ENCODE data around the gene NFX1.
"Not testable (repeated sequence)": the region's sequence is repeated elsewhere in the genome, so short reads cannot be mapped to it uniquely, and the experiment has no call there.

Gene NFX1

DNA sequence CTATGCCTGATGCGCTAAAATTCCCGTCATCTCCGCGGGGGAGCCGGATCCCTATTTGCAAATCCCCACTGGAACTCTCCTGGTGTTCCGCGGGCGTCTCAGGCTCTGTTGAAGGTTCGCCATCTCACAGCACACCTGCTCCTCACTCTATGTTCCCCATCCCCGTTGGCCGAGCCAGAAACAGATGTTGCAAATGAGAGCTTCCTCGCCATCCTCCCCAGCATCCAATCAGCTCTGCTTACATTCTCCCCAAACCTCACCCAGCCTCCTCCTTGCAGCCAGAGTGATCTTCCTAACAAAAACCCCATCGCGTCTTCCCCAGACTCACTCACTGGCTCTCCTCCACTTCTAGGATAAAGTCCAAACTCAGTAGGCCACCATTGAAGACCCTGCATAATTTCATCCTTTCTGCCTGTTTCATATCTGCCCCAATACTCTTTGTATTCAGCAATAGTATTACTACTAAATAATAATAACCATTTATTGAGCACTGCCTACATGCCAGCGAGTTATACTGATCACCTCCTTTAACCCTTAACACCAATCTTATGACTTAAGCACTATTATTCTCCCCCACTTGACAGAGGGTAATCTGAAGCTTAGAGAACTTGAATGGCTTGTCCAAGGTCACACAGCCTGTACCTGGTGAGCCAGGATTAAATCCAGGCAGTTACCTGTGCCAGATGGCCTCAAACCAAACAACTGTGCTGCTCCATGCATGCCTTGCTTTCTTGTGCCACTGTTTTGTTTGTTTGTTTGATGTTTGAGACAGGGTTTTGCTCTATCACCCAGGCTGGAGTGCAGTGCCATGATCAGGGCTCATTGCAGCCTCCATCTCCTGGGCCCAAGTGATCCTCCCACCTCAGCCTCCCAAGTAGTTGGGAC, 98.0 kb downstream of the NFX1 start:
- DNase-seq (ENCODE audit: low read depth in 3 of 3): no peak

DNA sequence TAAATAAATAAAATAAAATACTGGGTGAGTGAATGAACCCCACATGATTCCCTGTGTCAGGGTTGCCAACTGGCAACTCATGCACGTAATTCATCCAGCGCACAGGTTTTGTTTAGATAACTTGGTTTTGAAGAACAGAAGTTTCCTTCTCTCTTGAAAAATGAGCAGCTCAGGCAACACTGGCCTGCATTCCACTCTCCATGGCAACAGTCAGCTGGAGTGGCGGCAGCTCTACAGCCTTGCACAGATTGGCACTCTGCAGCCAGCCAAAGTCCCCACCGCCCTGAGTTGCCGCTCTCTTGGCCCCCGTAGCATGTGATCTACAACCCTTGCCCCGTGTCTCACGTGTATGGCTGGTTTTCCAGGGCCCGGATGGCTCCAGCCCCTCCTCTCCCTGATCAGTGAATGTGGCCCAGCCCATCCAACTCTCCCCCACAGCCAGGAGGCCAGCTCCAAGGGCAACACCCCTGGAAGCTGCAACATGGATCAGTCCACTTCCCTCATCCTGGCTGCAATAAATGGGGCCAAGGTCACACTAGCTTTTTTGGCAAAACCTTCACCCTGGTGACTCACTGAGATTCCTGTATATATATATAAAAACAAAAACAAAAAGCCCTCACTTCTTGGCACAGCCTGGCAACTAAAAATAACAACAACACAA, 100.9 kb downstream of the NFX1 start:
- not testable (repeated sequence) for DNase-seq (ENCODE audit: low read depth in 3 of 3)

DNA sequence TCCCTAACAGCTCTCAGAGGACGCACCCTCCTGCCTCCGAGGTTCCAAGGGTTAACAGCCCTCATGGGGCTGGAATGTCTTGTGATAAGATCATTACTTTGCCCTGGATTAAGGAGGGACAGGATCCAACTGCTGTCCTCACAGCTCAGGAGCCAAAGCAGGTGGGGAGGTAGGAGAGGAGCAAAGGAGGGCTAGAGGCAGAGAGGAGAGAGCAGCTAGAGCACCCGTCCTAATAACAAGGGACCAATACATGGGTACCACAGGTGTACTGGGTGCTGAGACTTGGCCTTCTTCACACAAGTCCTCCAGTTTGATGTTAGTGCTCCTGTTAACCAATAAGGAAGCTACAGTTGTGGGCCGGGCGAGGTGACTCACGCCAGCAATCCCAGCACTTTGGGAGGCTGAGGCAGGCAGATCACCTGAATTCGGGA, 102.3 kb downstream of the NFX1 start:
- not testable (repeated sequence) for DNase-seq (ENCODE audit: low read depth in 3 of 3)

DNA sequence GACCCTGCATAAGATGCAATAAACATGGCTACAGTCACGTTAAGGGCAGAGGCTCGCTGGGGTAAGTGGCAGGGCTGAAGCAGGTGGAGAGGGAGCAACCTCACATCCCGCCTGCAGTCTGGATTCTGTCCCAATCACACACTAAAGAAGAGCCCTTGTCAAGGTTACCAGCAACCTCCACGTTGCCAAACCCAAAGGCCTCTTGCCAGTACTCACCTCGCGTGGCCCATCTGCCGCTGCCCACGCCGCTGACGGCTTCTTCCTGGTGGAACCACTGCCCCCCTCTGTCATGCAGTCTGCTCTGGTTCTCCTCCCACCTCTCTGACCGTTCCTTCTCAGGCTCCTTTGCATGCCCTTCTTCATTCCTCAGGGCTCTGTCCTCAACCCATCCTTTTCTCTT, 103.3 kb downstream of the NFX1 start:
- no peak for DNase-seq (ENCODE audit: low read depth in 3 of 3)

DNA sequence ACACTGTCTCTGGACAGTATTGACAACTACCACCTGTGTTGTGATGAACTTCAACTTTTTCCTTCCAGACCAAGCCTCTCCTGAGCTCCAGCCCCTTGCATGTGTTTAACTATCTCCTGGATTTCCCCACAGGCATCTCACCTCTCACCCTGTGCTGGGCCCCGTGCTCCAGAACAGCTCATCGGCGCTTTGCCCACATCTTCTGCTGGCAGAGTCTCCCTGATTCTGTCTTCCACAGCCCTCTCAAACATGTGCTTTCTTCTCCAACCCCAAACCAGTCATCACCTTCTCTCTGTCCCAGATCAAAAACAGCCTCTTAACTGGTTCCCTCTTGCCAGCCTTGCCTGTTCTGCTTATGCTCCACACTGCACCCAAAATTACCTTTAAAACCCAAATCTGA, 103.7 kb downstream of the NFX1 start:
- DNase-seq (ENCODE audit: low read depth in 3 of 3): not testable (repeated sequence)

DNA sequence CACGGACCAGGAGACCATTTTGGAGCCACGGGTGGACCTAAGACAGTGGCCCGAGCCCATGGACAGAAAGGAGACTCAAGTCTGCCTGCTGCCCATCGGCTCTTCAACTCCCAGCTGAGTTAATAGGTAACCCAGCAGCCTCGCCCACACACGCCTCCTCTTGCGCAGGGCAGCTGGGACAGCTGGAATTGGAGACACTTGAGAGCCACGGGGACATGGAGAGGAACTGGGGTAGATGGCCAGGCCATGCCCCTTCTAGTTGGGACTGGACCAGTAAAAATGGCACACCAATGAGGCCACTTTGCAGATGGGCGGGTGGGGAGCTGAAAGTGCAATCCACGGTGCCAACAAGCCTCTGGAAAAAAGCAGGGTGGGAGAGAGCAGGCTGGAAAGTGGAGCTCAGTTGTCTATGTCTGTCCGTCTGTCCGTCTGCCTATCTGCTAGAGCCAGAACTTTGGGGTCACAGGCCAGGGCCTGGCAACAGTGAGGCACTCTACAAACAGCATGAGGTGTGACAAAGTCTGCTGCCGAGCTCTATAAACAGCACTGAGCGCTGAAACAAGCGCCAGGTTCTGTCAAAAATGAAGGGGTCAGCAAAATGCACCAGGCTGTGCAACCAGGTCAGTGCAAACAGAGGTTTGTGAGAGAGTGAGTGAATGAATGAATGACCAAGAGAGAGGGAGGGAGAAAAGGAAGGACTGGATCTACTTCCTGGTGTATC, 105.0 kb downstream of the NFX1 start:
- not testable (repeated sequence) for DNase-seq (ENCODE audit: low read depth in 3 of 3)

DNA sequence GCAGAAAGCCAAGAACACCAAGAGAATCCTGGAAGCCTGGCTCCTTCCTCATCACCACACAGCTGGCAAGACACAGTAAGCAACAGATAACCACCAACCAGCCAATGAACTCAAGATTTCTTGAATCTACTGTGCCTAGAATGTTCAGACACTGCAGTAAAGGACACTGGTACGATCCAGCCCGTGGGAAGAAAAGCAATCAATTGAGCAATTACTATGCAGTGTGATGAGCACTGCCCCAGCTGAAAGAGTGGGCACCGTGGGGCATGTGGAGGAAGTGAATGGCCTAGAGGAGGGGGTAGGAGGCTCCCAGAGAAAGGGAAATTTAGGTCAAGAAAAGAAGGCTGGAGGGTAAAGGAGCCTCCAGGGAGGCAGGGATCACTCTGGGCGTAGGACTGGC, 107.5 kb downstream of the NFX1 start:
- DNase-seq (ENCODE audit: low read depth in 3 of 3): not testable (repeated sequence)

DNA sequence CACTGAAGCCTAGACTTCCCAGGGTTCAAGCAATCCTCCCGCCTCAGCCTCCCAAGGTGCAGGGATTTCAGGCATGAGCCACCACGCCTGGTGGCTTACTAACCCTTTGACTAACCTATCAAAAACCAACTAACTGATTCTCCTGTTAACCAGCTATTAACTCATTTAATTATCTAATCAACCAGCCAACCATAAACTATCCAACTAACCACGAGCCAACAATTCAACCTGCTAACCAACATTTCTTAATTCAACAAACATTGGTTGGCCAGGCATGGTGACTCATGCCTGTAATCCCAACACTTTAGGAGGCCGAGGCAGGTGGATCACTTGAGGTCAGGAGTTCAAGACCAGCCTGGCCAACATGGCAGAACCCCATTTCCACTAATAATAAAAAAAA, 108.7 kb downstream of the NFX1 start:
- DNase-seq (ENCODE audit: low read depth in 3 of 3): not testable (repeated sequence)

DNA sequence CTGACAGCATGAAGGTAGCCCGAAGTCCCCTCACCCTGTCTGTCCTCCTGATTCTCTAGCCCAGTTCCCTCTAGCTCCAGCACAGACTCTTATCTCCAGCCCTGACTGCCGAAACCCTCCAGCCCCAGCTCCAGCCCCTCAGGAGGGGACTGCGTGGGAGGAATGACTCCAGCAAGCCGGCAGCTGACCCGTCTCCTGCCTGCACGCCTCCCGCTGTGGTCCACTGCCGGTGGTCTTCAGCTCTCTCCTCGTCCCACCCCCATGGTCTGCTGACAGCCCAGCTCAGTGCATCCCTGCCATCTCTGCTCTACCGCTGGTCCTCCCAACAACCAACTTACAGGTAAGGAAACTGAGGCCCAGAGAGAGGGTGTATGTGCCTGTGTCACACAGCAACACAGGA, 111.5 kb downstream of the NFX1 start:
- not testable (repeated sequence) for DNase-seq (ENCODE audit: low read depth in 3 of 3)

DNA sequence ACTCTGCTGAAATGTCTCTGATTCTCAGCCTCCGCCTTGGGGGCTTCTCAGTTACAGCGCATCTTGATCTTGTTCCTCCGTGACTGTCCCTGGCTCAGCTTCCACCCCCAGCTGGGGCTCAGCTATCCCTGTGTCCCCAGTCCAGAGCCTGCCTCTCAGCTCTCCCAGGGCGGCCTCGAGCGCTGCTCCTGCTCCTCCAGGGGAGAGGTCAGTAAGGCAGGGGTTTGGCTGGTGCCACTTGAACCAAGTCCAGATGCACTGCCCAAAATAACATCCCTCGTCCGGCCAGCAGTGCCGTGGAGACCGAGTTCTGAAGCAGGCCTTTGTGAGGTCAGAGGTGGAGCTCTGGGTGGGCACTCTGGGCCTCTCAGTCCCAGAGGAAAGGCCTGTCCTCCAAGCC, 112.1 kb downstream of the NFX1 start, which contains the start of gene AQP7:
AQP7 (minus strand) TSS at position 198 of the 400 bp plus-strand sequence. CDS start 1,306 bp downstream, outside the sequence.
- DNase-seq (ENCODE audit: low read depth in 3 of 3): not testable (repeated sequence)

DNA sequence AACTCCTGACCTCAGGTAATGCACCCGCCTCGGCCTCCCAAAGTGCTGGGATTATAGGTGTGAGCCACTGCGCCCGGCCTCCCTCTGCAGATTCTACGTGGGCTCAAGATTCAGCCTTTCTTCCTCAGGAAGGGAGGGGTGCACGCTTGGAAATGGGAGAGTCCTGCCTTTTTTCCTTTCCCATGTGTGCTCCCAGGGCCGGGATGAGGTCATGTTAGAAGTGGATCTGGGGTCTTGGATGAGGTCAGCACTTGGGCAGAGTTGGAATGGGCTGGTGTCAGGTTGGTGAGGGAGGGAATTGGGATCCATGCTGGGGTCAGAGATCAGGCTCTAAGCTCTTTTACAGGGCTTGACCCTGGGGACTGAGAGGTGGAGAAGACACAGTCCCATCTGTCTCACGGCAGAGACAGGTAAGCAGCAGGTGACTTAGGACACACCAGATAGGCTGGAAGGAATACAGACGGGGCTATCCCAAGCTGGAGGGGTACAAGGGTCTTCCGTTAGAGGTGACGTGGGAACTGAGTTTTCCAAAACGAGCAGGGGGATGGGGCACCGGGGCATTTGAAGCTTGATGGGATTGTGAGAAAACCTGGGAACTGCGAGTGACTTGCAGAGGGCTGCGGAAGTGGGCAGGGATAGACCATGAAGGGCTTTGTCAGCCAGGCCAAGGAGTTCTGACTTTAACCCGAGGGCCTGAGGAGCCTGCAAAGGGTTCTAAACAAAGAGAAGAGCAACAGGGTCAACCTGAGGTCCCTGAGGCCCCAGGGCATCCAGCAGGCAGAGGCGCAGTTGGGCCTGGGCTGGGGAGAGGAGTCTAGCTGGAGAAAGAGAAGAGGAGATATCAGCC, 113.8 kb downstream of the NFX1 start:
- no peak for DNase-seq (ENCODE audit: low read depth in 3 of 3)

DNA sequence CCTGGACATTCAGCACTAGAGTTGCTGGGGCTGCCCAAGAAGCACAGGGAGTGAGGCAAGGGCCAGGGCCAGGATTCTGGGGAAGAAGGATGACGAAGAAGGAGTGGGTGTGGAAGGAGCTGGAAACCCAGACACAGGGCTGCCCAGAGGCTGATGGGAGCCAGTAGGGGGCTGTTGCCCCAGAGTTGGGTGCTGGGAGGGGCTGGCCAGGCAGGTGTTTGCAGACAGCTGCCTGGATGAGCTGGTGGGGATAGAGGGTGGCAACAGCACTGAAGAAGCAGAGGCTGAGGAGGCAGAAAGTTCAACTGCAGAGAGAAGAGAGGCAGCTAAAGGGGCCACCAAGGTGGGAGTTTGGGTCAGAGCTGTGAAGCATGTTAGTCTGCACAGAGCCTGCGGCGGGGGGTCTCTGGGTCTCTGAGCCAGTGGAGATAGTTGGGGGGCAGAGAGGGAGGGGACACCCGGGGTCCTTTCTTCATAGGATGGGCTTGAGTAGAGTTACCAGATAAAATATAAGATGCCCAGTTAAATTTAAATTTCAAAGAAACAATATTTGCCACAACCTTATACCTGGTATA, 114.6 kb downstream of the NFX1 start:
- no peak for DNase-seq (ENCODE audit: low read depth in 3 of 3)

DNA sequence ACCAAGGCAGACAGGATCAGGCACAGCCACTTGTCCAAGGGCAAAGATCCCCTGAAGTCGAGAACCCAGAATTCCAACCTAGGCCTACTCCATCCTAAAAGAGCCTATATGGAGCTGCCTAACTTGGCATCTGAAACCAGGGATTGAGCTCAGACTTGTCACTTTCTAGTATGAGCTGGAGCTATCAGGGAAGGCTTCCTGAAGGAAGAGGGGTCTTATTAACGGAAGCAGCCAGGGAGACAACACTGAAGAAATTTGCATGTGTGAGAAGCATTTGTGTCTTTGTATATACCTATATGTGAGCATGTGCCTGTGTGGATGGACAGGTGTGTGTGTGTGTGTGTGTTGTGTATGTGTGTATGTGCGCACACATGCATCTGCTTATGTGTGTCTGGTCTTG, 116.7 kb downstream of the NFX1 start:
- DNase-seq (ENCODE audit: low read depth in 3 of 3): no peak

DNA sequence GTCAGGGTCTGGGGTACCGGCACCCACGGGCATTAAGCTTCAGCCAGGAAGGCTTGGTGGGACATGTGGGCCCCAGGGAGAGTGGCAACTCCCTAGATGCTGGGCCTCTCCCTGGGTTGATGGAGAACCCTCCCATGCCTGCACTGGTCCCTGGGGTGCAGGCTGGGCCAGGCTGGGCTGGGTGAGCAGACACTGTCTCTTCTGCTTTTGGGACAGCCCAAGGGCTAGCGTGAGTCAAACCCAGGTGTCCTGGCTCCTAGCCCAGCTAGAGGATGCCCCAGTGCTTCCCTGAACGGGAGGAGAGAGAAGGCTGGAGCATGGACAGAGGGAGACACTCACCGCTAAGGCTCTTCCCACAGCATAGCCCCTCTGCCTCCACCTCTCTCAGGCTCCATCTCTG, 117.8 kb downstream of the NFX1 start:
- DNase-seq (ENCODE audit: low read depth in 3 of 3): no peak

DNA sequence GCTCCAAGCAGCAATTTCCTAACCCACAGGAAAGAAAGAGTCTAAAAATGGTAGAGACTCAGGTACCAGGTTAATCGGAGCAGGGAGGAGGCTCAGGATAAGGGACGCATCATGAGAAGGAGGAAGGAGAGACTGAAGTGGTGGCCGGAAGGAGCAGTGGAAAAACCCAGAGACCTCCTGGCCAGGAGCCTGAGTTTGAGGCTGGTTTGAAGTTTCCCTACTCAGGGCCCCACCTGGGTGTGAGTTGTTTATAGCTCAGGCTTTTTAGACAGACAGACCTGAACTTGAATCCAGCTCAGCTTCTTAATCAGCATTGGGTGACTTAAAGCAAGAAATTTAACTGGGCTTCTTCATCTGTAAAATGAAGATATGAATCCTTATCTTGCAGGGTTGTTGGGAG, 124.0 kb downstream of the NFX1 start:
- no peak for DNase-seq (ENCODE audit: low read depth in 3 of 3)

DNA sequence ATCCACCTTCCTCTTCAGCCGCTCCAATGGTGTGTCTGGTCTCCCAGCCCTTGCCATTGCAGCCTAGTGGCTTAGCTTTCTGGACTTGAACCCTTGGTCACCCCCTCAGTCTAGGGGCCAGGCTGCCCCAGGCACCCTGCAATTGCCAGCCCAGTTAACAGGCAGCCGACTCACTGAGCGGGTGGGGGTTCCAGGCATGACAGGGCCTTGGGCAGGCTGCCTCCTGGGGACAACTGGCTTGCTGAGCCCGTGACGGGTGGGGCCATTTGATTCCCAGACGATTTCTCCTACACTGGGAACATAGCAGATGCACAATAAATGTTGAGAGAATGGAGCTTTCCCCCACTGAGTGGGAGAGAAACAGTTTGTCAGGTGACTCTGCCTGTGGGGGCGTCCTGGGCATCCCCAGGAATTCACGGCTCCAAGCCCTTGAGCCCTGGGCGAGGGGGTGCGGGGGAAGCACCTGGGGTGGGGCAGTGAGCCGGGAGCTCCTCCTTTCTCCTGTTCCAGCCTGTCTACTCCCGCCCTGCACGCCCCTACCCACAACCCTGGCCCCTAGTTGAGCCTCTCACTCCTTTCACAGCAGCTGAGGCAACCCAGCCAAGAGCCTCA, 124.7 kb downstream of the NFX1 start:
- no peak for DNase-seq (ENCODE audit: low read depth in 3 of 3)

DNA sequence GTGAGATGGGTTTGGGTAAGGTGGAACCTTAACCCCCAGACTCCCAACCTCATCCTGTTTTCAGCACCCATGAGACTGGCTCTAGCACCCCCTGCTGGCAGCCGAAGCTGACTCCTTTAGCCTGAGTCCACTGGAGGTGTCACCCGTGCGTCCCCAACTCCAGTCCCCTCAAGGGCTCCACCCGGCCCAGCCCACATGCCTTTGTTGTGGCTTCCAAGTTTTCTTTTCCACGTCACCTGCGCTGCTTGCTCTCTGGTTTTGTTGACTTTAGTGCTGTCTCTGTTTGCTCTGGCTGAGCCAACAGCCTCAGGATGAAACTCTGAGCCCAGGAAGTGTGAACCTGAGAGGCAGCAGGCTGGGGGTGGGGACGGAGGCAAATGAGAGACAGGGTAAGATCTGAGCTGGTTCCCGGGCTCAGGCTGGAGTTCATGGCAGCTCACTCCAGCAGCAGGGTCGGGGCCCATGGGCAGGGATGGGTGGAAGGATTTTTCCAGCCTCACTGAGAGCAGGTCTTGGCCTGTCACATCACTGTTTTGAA, 125.3 kb downstream of the NFX1 start:
- peak; percentile 60 to 93 (median 66) for DNase-seq (ENCODE audit: low read depth in 3 of 3)

DNA sequence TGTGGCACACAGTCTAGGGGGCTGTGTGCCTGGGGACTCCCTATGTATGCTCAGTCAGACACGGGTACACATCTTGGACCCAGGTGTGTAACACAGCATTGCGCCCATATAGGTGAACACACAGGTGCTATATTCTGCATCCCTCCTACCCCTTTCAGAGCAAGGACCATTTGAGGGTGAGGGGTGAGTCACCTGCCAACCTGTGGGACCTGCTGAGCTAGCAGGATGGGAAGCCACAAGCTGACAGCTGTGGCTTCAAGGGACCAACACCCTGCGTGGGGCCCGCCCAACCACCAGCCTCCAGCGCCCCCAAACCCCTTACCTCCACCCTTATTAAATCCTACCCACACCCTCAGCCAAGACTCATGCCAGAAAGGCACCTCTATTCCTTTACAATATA, 126.7 kb downstream of the NFX1 start:
- no peak for DNase-seq (ENCODE audit: low read depth in 3 of 3)

DNA sequence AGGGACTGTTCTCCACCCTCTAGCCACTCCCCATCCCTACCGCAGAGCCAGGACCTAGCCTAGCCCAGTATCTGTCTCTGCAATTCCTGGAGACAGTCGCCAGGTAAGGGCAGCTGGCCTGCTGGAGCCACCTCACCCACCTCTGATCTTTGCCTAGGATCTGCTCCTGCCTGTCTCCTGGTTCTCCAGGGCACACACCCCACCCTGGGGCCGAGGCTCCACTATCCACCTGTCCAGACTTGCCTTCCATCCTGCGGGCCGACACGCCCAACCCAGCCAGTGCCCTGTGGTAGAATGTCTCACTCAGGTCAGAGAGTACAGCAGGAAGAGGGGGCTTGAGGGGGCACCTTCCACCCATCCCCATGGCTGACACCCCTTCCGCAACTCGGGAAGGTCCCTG, 127.8 kb downstream of the NFX1 start:
- DNase-seq (ENCODE audit: low read depth in 3 of 3): no peak

DNA sequence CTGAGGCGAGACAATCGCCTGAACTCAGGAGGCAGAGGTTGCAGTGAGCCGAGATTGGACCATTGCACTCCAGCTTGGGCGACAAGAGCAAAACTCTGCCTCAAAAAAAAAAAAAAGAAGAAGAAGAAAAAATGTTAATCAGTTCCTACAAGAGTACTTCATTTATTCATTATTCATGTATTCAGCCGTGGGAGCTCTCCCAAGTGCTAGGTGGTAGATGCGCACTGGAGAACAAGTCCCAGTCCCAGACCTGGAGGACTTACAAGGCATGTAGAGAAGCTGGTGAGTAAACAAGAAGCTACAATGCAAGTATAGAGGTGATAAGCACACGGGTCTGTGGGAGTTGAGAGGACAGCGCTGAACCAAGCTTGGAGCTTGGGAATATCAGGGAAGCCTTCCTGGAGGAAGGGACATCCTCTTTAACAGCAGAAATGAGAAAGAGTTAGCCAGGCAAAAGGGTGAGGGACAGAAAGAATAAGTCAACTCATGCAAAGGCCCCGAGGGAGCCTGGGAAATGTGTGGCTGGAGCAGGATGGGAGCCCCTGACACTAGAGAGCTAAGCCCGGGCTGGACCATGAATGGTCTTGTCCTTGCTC, 129.5 kb downstream of the NFX1 start:
- DNase-seq (ENCODE audit: low read depth in 3 of 3): no peak
